ENCODE results near the gene PSENEN.

PSENEN gene

DNA sequence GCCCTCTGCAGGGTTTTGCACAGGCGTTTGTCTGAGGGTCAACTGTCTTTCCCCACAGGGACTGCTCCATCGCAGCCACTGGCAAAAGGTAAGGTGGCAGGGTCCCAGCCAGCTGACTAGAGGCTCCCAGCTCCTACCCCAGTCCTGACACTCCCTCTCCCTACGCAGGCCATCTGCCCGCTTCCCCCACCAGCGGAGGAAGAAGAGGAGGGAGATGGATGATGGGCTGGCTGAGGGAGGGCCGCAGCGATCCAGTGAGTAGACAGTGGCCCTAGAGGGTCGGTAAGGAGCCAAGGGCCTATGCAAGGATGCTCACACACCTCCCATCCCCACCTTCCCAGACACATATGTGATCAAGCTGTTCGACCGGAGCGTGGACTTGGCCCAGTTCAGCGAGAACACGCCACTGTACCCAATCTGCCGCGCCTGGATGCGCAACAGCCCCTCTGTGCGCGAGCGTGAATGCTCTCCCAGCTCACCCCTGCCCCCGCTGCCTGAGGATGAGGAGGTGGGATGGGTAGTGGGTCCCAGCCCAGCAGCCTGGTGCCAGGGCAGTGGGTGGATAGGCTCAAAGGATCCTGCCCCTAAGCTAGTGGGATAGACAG, 7.4 kb downstream of the PSENEN start:
- Histone ChIP-seq H2AK5ac (ENCODE audit: low read length, severe bottlenecking) (no peak overlapping the region), H2BK120ac (ENCODE audit: low read depth, low read length) (no peak overlapping the region), H4K8ac (ENCODE audit: low read length) (peak overlapping the region; percentile 57)

DNA sequence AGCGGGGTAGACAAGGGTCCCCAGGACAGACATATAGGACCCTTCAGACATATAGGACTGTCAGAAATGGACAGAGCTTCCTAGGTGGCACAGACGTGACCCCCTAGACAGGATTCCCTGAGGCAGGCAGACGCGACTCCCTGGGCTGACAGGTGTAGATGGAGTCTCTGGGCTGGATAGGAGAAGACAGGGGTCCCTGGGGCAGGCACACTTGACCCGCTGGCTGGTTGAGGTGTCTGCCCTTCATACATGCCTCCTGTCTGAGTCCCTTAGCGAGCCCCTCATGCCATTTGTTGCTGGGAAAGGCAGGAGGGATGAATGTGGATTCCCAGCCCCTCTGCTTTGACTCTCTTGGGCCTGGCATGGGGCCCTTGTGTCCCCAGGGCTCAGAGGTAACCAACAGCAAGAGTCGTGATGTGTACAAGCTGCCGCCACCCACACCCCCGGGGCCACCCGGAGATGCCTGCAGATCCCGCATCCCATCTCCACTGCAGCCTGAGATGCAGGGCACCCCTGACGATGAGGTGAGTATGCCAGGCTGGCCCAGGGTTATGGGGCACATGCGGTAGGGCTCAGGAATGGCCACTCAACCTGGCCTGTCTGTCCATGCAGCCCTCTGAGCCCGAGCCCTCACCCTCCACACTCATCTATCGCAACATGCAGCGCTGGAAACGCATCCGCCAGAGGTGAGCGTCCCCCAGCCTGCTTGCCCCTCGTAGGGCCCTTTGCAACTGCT, 8.4 kb downstream of the PSENEN start:
- Histone ChIP-seq H3K9me3 (ENCODE audit: control insufficient read depth, low read length) (no peaks in the 10 kb centered on the region), H4K8ac (ENCODE audit: low read length) (no peak overlapping the region), H3K18ac (ENCODE audit: low read depth in 1 of 2, low read length in 2 of 2) (no peak overlapping the region), H3K27ac (ENCODE audit: low read length, poor library complexity, severe bottlenecking) (no peak overlapping the region), H3K27me3 (ENCODE audit: control insufficient read depth in 1 of 2, insufficient read depth in 1 of 2, low read length in 2 of 2) (no peaks in the 10 kb centered on the region), H3K4me3 (ENCODE audit: insufficient read depth in 1 of 2, low read depth in 1 of 2, low read length in 2 of 2) (peak overlapping the region in 1 of 2 experiments; percentile 37), H2BK120ac (ENCODE audit: low read depth, low read length) (no peak overlapping the region), H3K23ac (ENCODE audit: low read length in 2 of 2) (no peak overlapping the region), H3K36me3 (ENCODE audit: control insufficient read depth in 1 of 2, insufficient read depth in 2 of 2, low read depth in 1 of 2, low read length in 2 of 2) (peaks cover 32 to 51% of the 10 kb centered on the region in 2 experiments), H2AK5ac (ENCODE audit: low read length, severe bottlenecking) (no peak overlapping the region), H3K9ac (ENCODE audit: low read length) (peak overlapping the region; percentile 99), H2BK12ac (ENCODE audit: low read length in 2 of 2) (no peak overlapping the region), H3K4me1 (ENCODE audit: control insufficient read depth, insufficient read depth, low read depth, low read length) (peaks cover 34% of the 10 kb centered on the region), H3K4ac (ENCODE audit: low read depth in 1 of 2, low read length in 2 of 2) (no peak overlapping the region), H2BK5ac (ENCODE audit: low read depth, low read length, poor library complexity, severe bottlenecking) (no peak overlapping the region), H3K14ac (ENCODE audit: low read length in 2 of 2) (no peak overlapping the region), H4K91ac (ENCODE audit: low read length) (no peak overlapping the region), H3K79me1 (replicated peaks; ENCODE audit: low read length, poor library complexity, severe bottlenecking) (peaks cover 34% of the 10 kb centered on the region), H2AFZ (ENCODE audit: low read depth, low read length) (no peak overlapping the region), H3K4me2 (ENCODE audit: low read length, poor library complexity, severe bottlenecking) (no peak overlapping the region), H2BK15ac (ENCODE audit: low read depth, poor library complexity, severe bottlenecking) (no peak overlapping the region)
- WGBS: 96% methylated on average over 20 of the region's 20 CpGs
- no peak for DNase-seq

More for the DNA sequence above, 7.4 kb downstream of the PSENEN start:
- no peak overlapping the region for H3K4ac ChIP-seq (ENCODE audit: low read depth in 1 of 2, low read length in 2 of 2)
- H3K4me2 ChIP-seq (ENCODE audit: low read length, poor library complexity, severe bottlenecking): no peak overlapping the region
- DNase-seq: no peak
- H3K4me3 ChIP-seq (ENCODE audit: insufficient read depth in 1 of 2, low read depth in 1 of 2, low read length in 2 of 2): no peak overlapping the region
- H3K9me3 ChIP-seq (ENCODE audit: control insufficient read depth, low read length): no peaks in the 10 kb centered on the region
- no peak overlapping the region for H2AFZ ChIP-seq (ENCODE audit: low read depth, low read length)
- peaks cover 33% of the 10 kb centered on the region for H3K4me1 ChIP-seq (ENCODE audit: control insufficient read depth, insufficient read depth, low read depth, low read length)
- H3K36me3 ChIP-seq (ENCODE audit: control insufficient read depth in 1 of 2, insufficient read depth in 2 of 2, low read depth in 1 of 2, low read length in 2 of 2): peaks cover 32 to 51% of the 10 kb centered on the region in 2 experiments
- no peak overlapping the region for H2BK5ac ChIP-seq (ENCODE audit: low read depth, low read length, poor library complexity, severe bottlenecking)
- peak overlapping the region in 1 of 2 experiments; percentile 6 for H2BK12ac ChIP-seq (ENCODE audit: low read length in 2 of 2)
- peak overlapping the region; percentile 82 for H4K91ac ChIP-seq (ENCODE audit: low read length)
- H3K27ac ChIP-seq (ENCODE audit: low read length, poor library complexity, severe bottlenecking): no peak overlapping the region
- H3K14ac ChIP-seq (ENCODE audit: low read length in 2 of 2): no peak overlapping the region
- H3K18ac ChIP-seq (ENCODE audit: low read depth in 1 of 2, low read length in 2 of 2): no peak overlapping the region
- 99% methylated on average over 14 of the region's 20 CpGs for WGBS
- H2BK15ac ChIP-seq (ENCODE audit: low read depth, poor library complexity, severe bottlenecking): no peak overlapping the region
- no peak overlapping the region for H3K23ac ChIP-seq (ENCODE audit: low read length in 2 of 2)
- no peaks in the 10 kb centered on the region for H3K27me3 ChIP-seq (ENCODE audit: control insufficient read depth in 1 of 2, insufficient read depth in 1 of 2, low read length in 2 of 2)
- peaks cover 38% of the 10 kb centered on the region for H3K79me1 ChIP-seq (replicated peaks; ENCODE audit: low read length, poor library complexity, severe bottlenecking)
- peak overlapping the region; percentile 14 for H3K9ac ChIP-seq (ENCODE audit: low read length)

GRCh38 chr19:35754370-35755130, 9.1 kb downstream of the PSENEN start:
- H3K23ac ChIP-seq (ENCODE audit: low read length in 2 of 2): no peak overlapping the region
- no peak overlapping the region for H2AK5ac ChIP-seq (ENCODE audit: low read length, severe bottlenecking)
- H3K14ac ChIP-seq (ENCODE audit: low read length in 2 of 2): no peak overlapping the region
- H3K79me1 ChIP-seq (replicated peaks; ENCODE audit: low read length, poor library complexity, severe bottlenecking): peaks cover 33% of the 10 kb centered on the region
- H3K27me3 ChIP-seq (ENCODE audit: control insufficient read depth in 1 of 2, insufficient read depth in 1 of 2, low read length in 2 of 2): no peaks in the 10 kb centered on the region
- H2BK120ac ChIP-seq (ENCODE audit: low read depth, low read length): no peak overlapping the region
- H2BK5ac ChIP-seq (ENCODE audit: low read depth, low read length, poor library complexity, severe bottlenecking): no peak overlapping the region
- H3K27ac ChIP-seq (ENCODE audit: low read length, poor library complexity, severe bottlenecking): no peak overlapping the region
- peak overlapping the region; percentile 99 for H3K9ac ChIP-seq (ENCODE audit: low read length)
- H3K36me3 ChIP-seq (ENCODE audit: control insufficient read depth in 1 of 2, insufficient read depth in 2 of 2, low read depth in 1 of 2, low read length in 2 of 2): peaks cover 35 to 55% of the 10 kb centered on the region in 2 experiments
- H3K4me3 ChIP-seq (ENCODE audit: insufficient read depth in 1 of 2, low read depth in 1 of 2, low read length in 2 of 2): peak overlapping the region in 1 of 2 experiments; percentile 99
- no peak overlapping the region for H2BK15ac ChIP-seq (ENCODE audit: low read depth, poor library complexity, severe bottlenecking)
- no peak overlapping the region for H3K4ac ChIP-seq (ENCODE audit: low read depth in 1 of 2, low read length in 2 of 2)
- H3K4me1 ChIP-seq (ENCODE audit: control insufficient read depth, insufficient read depth, low read depth, low read length): peaks cover 37% of the 10 kb centered on the region
- no peak overlapping the region for H2AFZ ChIP-seq (ENCODE audit: low read depth, low read length)
- H4K8ac ChIP-seq (ENCODE audit: low read length): no peak overlapping the region
- H3K4me2 ChIP-seq (ENCODE audit: low read length, poor library complexity, severe bottlenecking): no peak overlapping the region
- DNase-seq: no peak
- H3K18ac ChIP-seq (ENCODE audit: low read depth in 1 of 2, low read length in 2 of 2): no peak overlapping the region
- H4K91ac ChIP-seq (ENCODE audit: low read length): no peak overlapping the region
- whole genome bisulfite sequencing: 92% methylated on average over 13 of the region's 13 CpGs
- no peak overlapping the region for H2BK12ac ChIP-seq (ENCODE audit: low read length in 2 of 2)
- H3K9me3 ChIP-seq (ENCODE audit: control insufficient read depth, low read length): no peaks in the 10 kb centered on the region

GRCh38 chr19:35755131-35755549, 9.7 kb downstream of the PSENEN start:
- H3K23ac ChIP-seq (ENCODE audit: low read length in 2 of 2): peak overlapping the region in 1 of 2 experiments; percentile 50
- peak overlapping the region in 1 of 2 experiments; percentile 13 for H3K14ac ChIP-seq (ENCODE audit: low read length in 2 of 2)
- no peak overlapping the region for H2AFZ ChIP-seq (ENCODE audit: low read depth, low read length)
- H2BK120ac ChIP-seq (ENCODE audit: low read depth, low read length): peak overlapping the region; percentile 91
- H3K9ac ChIP-seq (ENCODE audit: low read length): peak overlapping the region; percentile 99
- no peaks in the 10 kb centered on the region for H3K27me3 ChIP-seq (ENCODE audit: control insufficient read depth in 1 of 2, insufficient read depth in 1 of 2, low read length in 2 of 2)
- WGBS: 71% methylated on average over 17 of the region's 17 CpGs
- no peak overlapping the region for H2AK5ac ChIP-seq (ENCODE audit: low read length, severe bottlenecking)
- no peak overlapping the region for H3K4me2 ChIP-seq (ENCODE audit: low read length, poor library complexity, severe bottlenecking)
- DNase-seq: no peak
- H2BK12ac ChIP-seq (ENCODE audit: low read length in 2 of 2): peak overlapping the region in 1 of 2 experiments; percentile 88
- peak overlapping the region in 1 of 2 experiments; percentile 87 for H3K4ac ChIP-seq (ENCODE audit: low read depth in 1 of 2, low read length in 2 of 2)
- H3K79me1 ChIP-seq (replicated peaks; ENCODE audit: low read length, poor library complexity, severe bottlenecking): peaks cover 33% of the 10 kb centered on the region
- H3K4me3 ChIP-seq (ENCODE audit: insufficient read depth in 1 of 2, low read depth in 1 of 2, low read length in 2 of 2): peak overlapping the region in 1 of 2 experiments; percentile 99
- H3K27ac ChIP-seq (ENCODE audit: low read length, poor library complexity, severe bottlenecking): no peak overlapping the region
- H3K18ac ChIP-seq (ENCODE audit: low read depth in 1 of 2, low read length in 2 of 2): peak overlapping the region; percentile 69 to 100
- peak overlapping the region; percentile 83 for H4K8ac ChIP-seq (ENCODE audit: low read length)
- H2BK15ac ChIP-seq (ENCODE audit: low read depth, poor library complexity, severe bottlenecking): peak overlapping the region; percentile 44
- H3K4me1 ChIP-seq (ENCODE audit: control insufficient read depth, insufficient read depth, low read depth, low read length): peaks cover 35% of the 10 kb centered on the region
- peaks cover 41 to 56% of the 10 kb centered on the region in 2 experiments for H3K36me3 ChIP-seq (ENCODE audit: control insufficient read depth in 1 of 2, insufficient read depth in 2 of 2, low read depth in 1 of 2, low read length in 2 of 2)
- peak overlapping the region; percentile 85 for H4K91ac ChIP-seq (ENCODE audit: low read length)
- H2BK5ac ChIP-seq (ENCODE audit: low read depth, low read length, poor library complexity, severe bottlenecking): no peak overlapping the region
- no peaks in the 10 kb centered on the region for H3K9me3 ChIP-seq (ENCODE audit: control insufficient read depth, low read length)

Measured in mesenchymal stem cell (in vitro differentiated cells and primary cell).